Endothelial cell of umbilical vein (primary cell): ENCODE results near the gene OR51D1. TPM values are rescaled to one million over a fixed set of nuclear protein-coding genes. Genes with fewer than 3 reads are reported as not detected.

Experiments
- BruUV-seq: library from RNA; stranded (reverse); fragments of 400-500 nt; replicated peaks from 2 replicates; lab custom pipeline; 2021; lab: Mats Ljungman, UMichigan
- CTCF ChIA-PET: fragments of 300-600, 350-600 bp; sonication (Branson Sonifier 250); formaldehyde crosslinking; loops from one replicate; lab custom pipeline; 2021; ENCODE audit warnings: antibody characterized with exemption, inconsistent platforms; lab: Charles Lee
- POLR2A ChIA-PET: fragments of 300-600, 350-600 bp; sonication (Branson Sonifier 250); formaldehyde crosslinking; loops from one replicate; lab custom pipeline; 2021; ENCODE audit warnings: antibody characterized with exemption, inconsistent platforms; lab: Charles Lee
- DNase-seq: peaks from one replicate; pipeline ENCODE4 v3.0.0-alpha.2; 2011; ENCODE audit warnings: low read depth, low spot score
- FAIRE-seq: peaks from 2 replicates; lab custom pipeline; 2011; peaks lifted over from hg19 to GRCh38; lab: Jason Lieb, UNC
- H2AFZ ChIP-seq: 2 replicates; pipeline ENCODE4 v1.6.0; 2012; ENCODE audit warnings: low read depth, low read length, control low read depth, inconsistent platforms
- H3K27ac ChIP-seq: 2 replicates; pipeline ENCODE4 v1.5.1; 2011; ENCODE audit warnings: low read depth, mild to moderate bottlenecking, control low read depth, low read length, moderate library complexity; ENCODE audit not compliant: insufficient read depth
- H3K27me3 ChIP-seq, 2 experiments: 2 replicates each; pipeline versions ENCODE4 v1.6.0 to v1.6.1; 2011; ENCODE audit warnings: low read length in 2 of 2, mixed read lengths in 1 of 2; ENCODE audit not compliant: control insufficient read depth in 2 of 2, insufficient read depth in 2 of 2
- H3K36me3 ChIP-seq, 2 experiments: 2 replicates in 1 of 2; 3 replicates in 1 of 2; pipeline ENCODE4 v1.5.1; 2011; ENCODE audit warnings: low read length in 2 of 2, mild to moderate bottlenecking in 1 of 2, moderate library complexity in 1 of 2; ENCODE audit not compliant: control insufficient read depth in 2 of 2, insufficient read depth in 2 of 2; ENCODE audit errors: extremely low read depth in 1 of 2
- H3K4me1 ChIP-seq: 3 replicates; pipeline ENCODE4 v1.5.1; 2011; ENCODE audit warnings: mild to moderate bottlenecking, low read length; ENCODE audit not compliant: control insufficient read depth, insufficient read depth; ENCODE audit errors: extremely low read depth
- H3K4me2 ChIP-seq: 2 replicates; pipeline ENCODE4 v1.6.1; 2011; ENCODE audit warnings: low read length, control low read depth, mixed read lengths; ENCODE audit not compliant: insufficient read depth
- H3K4me3 ChIP-seq, 3 experiments: fragments of 200-600 bp in 1 of 3; sonication (generic), shearing (Covaris generic) in 1 of 3; replicated peaks in 1 of 3; 2 replicates each; pipeline ENCODE4 v1.5.1; 2011 to 2016; ENCODE audit warnings: control low read depth in 3 of 3, low read length in 3 of 3, mild to moderate bottlenecking in 2 of 3, inconsistent platforms in 1 of 3, low read depth in 1 of 3, moderate library complexity in 1 of 3; ENCODE audit not compliant: insufficient read depth in 1 of 3
- H3K79me2 ChIP-seq: 2 replicates; pipeline ENCODE4 v1.6.0; 2012; ENCODE audit warnings: low read length, inconsistent platforms; ENCODE audit not compliant: control insufficient read depth, insufficient read depth
- H3K9ac ChIP-seq: replicated peaks from 2 replicates; pipeline ENCODE3; 2011; ENCODE audit warnings: low read length, control low read depth; ENCODE audit not compliant: insufficient read depth; ENCODE audit errors: extremely low read depth
- H3K9me1 ChIP-seq: replicated peaks from 3 replicates; pipeline ENCODE4 v1.6.0; 2011; ENCODE audit warnings: mild to moderate bottlenecking, low read length; ENCODE audit not compliant: control insufficient read depth, insufficient read depth; ENCODE audit errors: extremely low read depth
- H3K9me3 ChIP-seq: replicated peaks from 2 replicates; pipeline ENCODE4 v1.5.1; 2012; ENCODE audit warnings: low read length, inconsistent platforms; ENCODE audit not compliant: control insufficient read depth, insufficient read depth
- H4K20me1 ChIP-seq: replicated peaks from 2 replicates; pipeline ENCODE3; 2011; ENCODE audit warnings: mild to moderate bottlenecking, low read length; ENCODE audit not compliant: control insufficient read depth, insufficient read depth; ENCODE audit errors: extremely low read depth
- EZH2 ChIP-seq: IDR thresholded peaks from 2 replicates; pipeline ENCODE4 v1.6.1; 2012; ENCODE audit warnings: borderline replicate concordance, low read depth, mild to moderate bottlenecking, moderate library complexity, low read length, inconsistent platforms; ENCODE audit not compliant: severe bottlenecking
- FOS ChIP-seq: IDR thresholded peaks from 2 replicates; pipeline ENCODE4 v1.6.1; 2011; ENCODE audit warnings: mild to moderate bottlenecking, low read length, moderate library complexity, borderline replicate concordance; ENCODE audit not compliant: insufficient read depth
- GATA2 ChIP-seq: IDR thresholded peaks from 2 replicates; pipeline ENCODE4 v1.7.0; 2011; ENCODE audit warnings: low read depth, mild to moderate bottlenecking, moderate library complexity, mixed read lengths, low read length; ENCODE audit not compliant: insufficient read length, insufficient read depth
- JUN ChIP-seq: IDR thresholded peaks from 2 replicates; pipeline ENCODE4 v1.6.1; 2011; ENCODE audit warnings: borderline replicate concordance, low read depth; ENCODE audit not compliant: insufficient read length, insufficient read depth
- MYC ChIP-seq: IDR thresholded peaks from one replicate; pipeline ENCODE4 v1.6.1; 2011; ENCODE audit warnings: mild to moderate bottlenecking, low read depth, low read length
- POLR2A ChIP-seq: IDR thresholded peaks from 2 replicates; pipeline ENCODE4 v1.6.1; 2012; ENCODE audit warnings: low read depth, mild to moderate bottlenecking, control low read depth, low read length
- POLR2AphosphoS5 ChIP-seq: IDR thresholded peaks from 2 replicates; pipeline ENCODE4 v1.6.1; 2012; ENCODE audit warnings: low read depth, mild to moderate bottlenecking, control low read depth, low read length, moderate library complexity; ENCODE audit not compliant: insufficient read depth
- dilution Hi-C: fragments of 300-500 bp; cut with MboI; formaldehyde crosslinking; loops from one replicate; pipeline ENCODE4 v1.15.0; 2019; ENCODE audit warnings: low sequenced_read_pairs; ENCODE audit not compliant: extremely low pct_ligation_motif_present
- intact Hi-C: fragments of 100-400 bp; cut with micrococcal nuclease; formaldehyde crosslinking; loops from one replicate; pipeline ENCODE4 v1.10.0; 2022
- polyA plus RNA-seq, 4 experiments: library from polyadenylated mRNA; depleted of rRNA in 3 of 4; stranded (reverse) in 3 of 4; unstranded in 1 of 4; fragments of >200 nt; gene quantifications; 2 replicates each; pipeline versions ENCODE4 v1.2.1 to v1.2.3, GENCODE V29; 2011 to 2012; ENCODE audit warnings: missing spikeins in 1 of 4
- total RNA-seq: library from RNA; stranded (reverse); gene quantifications from 2 replicates; pipeline ENCODE4 v1.2.3, GENCODE V29; 2021
- TF ChIP-seq, protein P1 (sequence below): IDR thresholded peaks from 2 replicates; pipeline ENCODE4 v1.6.1; 2011; ENCODE audit not compliant: insufficient read depth, insufficient read length
- TF ChIP-seq, protein P2 (sequence below), 2 donors: IDR thresholded peaks; 1 replicate in 1 of 2; 2 replicates in 1 of 2; pipeline ENCODE4 v1.5.1; 2011; ENCODE audit warnings: low read length in 2 of 2, mild to moderate bottlenecking in 2 of 2, moderate library complexity in 2 of 2, control low read depth in 1 of 2, inconsistent platforms in 1 of 2, low read depth in 1 of 2; ENCODE audit not compliant: insufficient read depth in 1 of 2; ENCODE audit errors: extremely low read depth in 1 of 2

OR51D1 gene
- total and polyA plus RNA-seq, 2 donors (not counting 3 experiments of a cell fraction or from before 2014, with no cell fraction given), result not detected

- no peaks in the 10 kb centered on the region for H3K27me3 ChIP-seq
- no peak overlapping the region for H3K4me2 ChIP-seq
- H3K4me3 ChIP-seq, result no peak overlapping the region
- no peaks in the 10 kb centered on the region for H4K20me1 ChIP-seq
- BruUV-seq, result no TSS peak
- dilution Hi-C loops (no loop called here), intact Hi-C loops (no loop called here)
- no peaks in the 10 kb centered on the region for H3K36me3 ChIP-seq
- H3K9me3 ChIP-seq, result no peaks in the 10 kb centered on the region
- no peak overlapping the region for H3K27ac ChIP-seq
- ChIA-PET CTCF (no interaction called here), POLR2A (no interaction called here)
- no peaks in the 10 kb centered on the region for H3K9me1 ChIP-seq
- no peaks in the 10 kb centered on the region for H3K79me2 ChIP-seq
- no peak overlapping the region for H2AFZ ChIP-seq
- TF ChIP-seq JUN (no peak), MYC (no peak), POLR2AphosphoS5 (no peak), FOS (no peak), POLR2A (no peak), GATA2 (no peak), EZH2 (no peak)
- TF ChIP-seq, protein P1, sequence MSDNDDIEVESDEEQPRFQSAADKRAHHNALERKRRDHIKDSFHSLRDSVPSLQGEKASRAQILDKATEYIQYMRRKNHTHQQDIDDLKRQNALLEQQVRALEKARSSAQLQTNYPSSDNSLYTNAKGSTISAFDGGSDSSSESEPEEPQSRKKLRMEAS, result no peak
- TF ChIP-seq, protein P2, sequence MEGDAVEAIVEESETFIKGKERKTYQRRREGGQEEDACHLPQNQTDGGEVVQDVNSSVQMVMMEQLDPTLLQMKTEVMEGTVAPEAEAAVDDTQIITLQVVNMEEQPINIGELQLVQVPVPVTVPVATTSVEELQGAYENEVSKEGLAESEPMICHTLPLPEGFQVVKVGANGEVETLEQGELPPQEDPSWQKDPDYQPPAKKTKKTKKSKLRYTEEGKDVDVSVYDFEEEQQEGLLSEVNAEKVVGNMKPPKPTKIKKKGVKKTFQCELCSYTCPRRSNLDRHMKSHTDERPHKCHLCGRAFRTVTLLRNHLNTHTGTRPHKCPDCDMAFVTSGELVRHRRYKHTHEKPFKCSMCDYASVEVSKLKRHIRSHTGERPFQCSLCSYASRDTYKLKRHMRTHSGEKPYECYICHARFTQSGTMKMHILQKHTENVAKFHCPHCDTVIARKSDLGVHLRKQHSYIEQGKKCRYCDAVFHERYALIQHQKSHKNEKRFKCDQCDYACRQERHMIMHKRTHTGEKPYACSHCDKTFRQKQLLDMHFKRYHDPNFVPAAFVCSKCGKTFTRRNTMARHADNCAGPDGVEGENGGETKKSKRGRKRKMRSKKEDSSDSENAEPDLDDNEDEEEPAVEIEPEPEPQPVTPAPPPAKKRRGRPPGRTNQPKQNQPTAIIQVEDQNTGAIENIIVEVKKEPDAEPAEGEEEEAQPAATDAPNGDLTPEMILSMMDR (IDR thresholded peaks at IDR 0.05; ENCODE audit: extremely low read depth in 1 of 2, insufficient read depth in 1 of 2, low read depth in 1 of 2, low read length in 2 of 2), result no peak
- no peaks in the 10 kb centered on the region for H3K4me1 ChIP-seq
- FAIRE-seq (no peak), DNase-seq (no peak)
- no peak overlapping the region for H3K9ac ChIP-seq
Measured at GRCh38 chr11:4654635-4655369, 17.5 kb downstream of the OR51D1 start.
